Right forelimb (tissue), 1 donor: ENCODE data around the gene PCDHB5.
A peak's percentile ranks its signal among the peaks of the same experiment; 100 is the strongest.
"Not testable (repeated sequence)": the region's sequence is repeated elsewhere in the genome, so short reads cannot be mapped to it uniquely, and the experiment has no call there.

Experiments
- DNase-seq: peaks from one replicate; pipeline ENCODE4 v3.0.0-alpha.2; 2018

Gene PCDHB5

GRCh38 chr5:141135030-141135717, at the start of gene PCDHB5:
Gene PCDHB5 (plus strand): TSS chr5:141135206. CDS start chr5:141135435, 229 bp downstream.
- no peak for DNase-seq

- peak; percentile 50 for DNase-seq
Measured at GRCh38 chr5:141094481-141095262, 40.3 kb upstream of the PCDHB5 start, which contains the start of gene PCDHB2. Gene PCDHB2 (plus strand): TSS chr5:141094615. CDS start chr5:141094791, 176 bp downstream.

DNA sequence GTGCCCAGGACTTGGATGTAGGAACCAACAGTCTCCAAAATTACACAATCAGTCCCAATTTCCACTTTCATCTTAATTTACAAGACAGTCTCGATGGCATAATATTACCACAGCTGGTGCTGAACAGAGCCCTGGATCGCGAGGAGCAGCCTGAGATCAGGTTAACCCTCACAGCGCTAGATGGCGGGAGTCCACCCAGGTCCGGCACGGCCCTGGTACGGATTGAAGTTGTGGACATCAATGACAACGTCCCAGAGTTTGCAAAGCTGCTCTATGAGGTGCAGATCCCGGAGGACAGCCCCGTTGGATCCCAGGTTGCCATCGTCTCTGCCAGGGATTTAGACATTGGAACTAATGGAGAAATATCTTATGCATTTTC, 39.8 kb upstream of the PCDHB5 start:
- DNase-seq, result no peak

DNA sequence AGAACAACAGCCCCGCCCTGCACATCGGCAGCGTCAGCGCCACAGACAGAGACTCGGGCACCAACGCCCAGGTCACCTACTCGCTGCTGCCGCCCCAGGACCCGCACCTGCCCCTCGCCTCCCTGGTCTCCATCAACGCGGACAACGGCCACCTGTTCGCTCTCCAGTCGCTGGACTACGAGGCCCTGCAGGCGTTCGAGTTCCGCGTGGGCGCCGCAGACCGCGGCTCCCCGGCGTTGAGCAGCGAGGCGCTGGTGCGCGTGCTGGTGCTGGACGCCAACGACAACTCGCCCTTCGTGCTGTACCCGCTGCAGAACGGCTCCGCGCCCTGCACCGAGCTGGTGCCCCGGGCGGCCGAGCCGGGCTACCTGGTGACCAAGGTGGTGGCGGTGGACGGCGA, 38.8 kb upstream of the PCDHB5 start:
- DNase-seq, result not testable (repeated sequence)

GRCh38 chr5:141096586-141096985, 38.4 kb upstream of the PCDHB5 start:
- not testable (repeated sequence) for DNase-seq

DNA sequence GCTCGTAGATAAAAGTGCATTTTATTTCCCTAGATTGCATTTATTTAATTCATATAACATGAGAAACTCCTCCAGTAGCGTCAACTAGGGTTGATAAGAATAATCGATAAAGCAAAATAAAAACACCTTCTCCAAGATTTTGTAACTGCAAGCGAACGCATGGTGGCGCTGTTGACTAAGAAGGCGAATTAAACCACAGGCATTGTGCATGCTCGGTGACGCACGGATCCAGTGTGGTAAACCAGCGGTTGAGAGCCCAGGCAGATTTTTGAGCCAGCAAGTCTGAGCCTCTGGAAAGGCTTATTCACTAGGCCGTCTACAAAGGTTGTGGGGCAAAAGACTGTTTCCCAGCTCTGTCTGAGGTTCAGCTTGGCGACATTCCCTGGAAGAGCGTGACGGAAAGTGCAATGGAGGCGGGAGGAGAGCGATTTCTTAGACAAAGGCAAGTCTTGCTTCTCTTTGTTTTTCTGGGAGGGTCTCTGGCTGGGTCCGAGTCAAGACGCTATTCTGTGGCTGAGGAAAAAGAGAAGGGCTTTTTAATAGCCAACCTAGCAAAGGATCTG, 34.7 kb upstream of the PCDHB5 start, which contains the start of gene PCDHB3:
PCDHB3 (plus strand) TSS at position 231 of the 563 bp plus-strand sequence; CDS start at position 408, 177 bp downstream.
- no peak for DNase-seq

- DNase-seq, result no peak
Measured at GRCh38 chr5:141101059-141101458, 33.9 kb upstream of the PCDHB5 start.

- not testable (repeated sequence) for DNase-seq
Measured at GRCh38 chr5:141102070-141102469, 32.9 kb upstream of the PCDHB5 start.

- DNase-seq, result not testable (repeated sequence)
Measured at GRCh38 chr5:141102471-141102870, 32.5 kb upstream of the PCDHB5 start.

GRCh38 chr5:141105350-141105749, 29.7 kb upstream of the PCDHB5 start:
- no peak for DNase-seq

DNA sequence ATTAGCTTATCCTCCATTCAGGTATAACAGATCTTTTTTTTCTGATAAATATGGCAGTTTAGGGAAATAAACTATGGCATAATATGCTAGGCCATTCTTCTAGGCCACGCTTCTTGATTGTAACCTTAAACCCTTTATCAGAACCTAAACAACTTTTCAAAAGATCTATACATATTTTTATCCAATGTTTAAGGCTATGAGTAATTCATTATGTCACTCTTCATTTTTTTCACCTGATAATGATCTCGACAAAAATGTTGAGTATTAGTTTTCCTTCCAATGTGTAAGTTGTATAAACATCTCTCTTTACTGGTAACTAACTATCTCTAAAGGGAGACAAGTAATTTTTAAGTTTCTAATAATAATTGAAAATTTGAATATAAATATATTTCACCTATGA, 15.8 kb upstream of the PCDHB5 start:
- no peak for DNase-seq

- no peak for DNase-seq
Measured at GRCh38 chr5:141121563-141121962, 13.4 kb upstream of the PCDHB5 start, which contains the start of gene PCDHB4. Gene PCDHB4 (plus strand): TSS chr5:141121818. CDS start chr5:141121999, 181 bp downstream.

DNA sequence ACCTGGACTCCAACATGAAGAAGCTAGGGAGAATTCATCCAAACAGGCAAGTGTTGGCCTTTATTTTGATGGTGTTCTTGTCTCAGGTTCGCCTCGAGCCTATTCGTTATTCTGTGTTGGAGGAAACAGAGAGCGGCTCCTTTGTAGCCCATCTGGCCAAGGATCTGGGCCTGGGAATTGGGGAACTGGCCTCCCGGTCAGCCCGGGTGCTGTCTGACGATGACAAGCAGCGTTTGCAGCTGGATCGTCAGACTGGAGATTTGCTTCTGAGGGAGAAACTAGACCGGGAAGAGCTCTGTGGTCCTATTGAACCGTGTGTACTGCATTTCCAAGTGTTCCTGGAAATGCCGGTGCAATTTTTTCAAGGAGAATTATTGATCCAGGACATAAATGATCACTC, 13.0 kb upstream of the PCDHB5 start:
- no peak for DNase-seq

GRCh38 chr5:141123396-141124135, 11.4 kb upstream of the PCDHB5 start:
- DNase-seq, result not testable (repeated sequence)

GRCh38 chr5:141127305-141127704, 7.7 kb upstream of the PCDHB5 start:
- DNase-seq, result no peak

DNA sequence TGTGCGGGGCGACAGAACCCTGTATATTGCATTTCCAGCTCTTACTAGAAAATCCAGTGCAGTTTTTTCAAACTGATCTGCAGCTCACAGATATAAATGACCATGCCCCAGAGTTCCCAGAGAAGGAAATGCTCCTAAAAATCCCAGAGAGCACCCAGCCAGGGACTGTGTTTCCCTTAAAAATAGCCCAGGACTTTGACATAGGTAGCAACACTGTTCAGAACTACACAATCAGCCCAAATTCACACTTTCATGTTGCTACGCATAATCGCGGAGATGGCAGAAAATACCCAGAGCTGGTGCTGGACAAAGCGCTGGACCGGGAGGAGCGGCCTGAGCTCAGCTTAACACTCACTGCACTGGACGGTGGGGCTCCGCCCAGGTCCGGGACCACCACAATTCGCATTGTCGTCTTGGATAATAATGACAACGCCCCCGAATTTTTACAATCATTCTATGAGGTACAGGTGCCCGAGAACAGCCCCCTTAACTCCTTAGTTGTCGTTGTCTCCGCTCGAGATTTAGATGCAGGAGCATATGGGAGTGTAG, 786 bp downstream of the PCDHB5 start:
- no peak for DNase-seq

GRCh38 chr5:141137346-141137745, 2.3 kb downstream of the PCDHB5 start:
- not testable (repeated sequence) for DNase-seq

DNA sequence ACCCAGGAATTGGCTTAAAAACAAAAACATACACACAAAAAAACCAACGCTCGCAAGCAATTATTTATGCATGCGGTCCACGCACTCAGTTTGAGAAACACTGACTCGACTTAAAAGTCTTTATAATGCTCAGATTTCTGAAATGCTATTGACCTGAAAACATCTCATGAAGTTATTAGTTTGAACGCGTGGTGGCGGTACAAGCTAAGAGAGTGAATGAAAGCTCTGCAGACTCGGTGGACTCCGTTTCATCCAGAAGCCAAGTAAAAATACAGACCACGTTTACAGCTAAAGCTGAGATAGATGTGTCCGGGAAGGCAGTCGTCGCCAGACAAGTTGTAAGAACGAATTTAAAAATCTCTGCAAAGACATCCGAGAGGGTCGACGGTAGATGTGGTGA, 14.8 kb downstream of the PCDHB5 start, which contains the start of gene PCDHB6:
PCDHB6 (plus strand) TSS at position 246 of the 400 bp plus-strand sequence. CDS start 201 bp downstream, outside the sequence.
- DNase-seq, result no peak

GRCh38 chr5:141150224-141150992, 15.4 kb downstream of the PCDHB5 start:
- no peak for DNase-seq

DNA sequence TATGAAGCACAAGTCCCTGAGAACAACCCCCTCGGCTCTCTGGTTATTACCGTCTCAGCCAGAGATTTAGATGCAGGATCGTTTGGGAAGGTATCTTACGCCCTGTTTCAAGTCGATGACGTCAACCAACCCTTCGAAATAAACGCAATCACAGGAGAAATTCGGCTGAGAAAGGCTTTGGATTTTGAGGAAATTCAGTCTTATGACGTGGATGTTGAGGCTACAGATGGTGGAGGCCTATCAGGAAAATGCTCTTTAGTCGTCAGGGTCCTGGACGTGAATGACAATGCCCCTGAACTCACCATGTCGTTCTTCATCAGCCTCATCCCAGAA, 16.0 kb downstream of the PCDHB5 start:
- no peak for DNase-seq

DNA sequence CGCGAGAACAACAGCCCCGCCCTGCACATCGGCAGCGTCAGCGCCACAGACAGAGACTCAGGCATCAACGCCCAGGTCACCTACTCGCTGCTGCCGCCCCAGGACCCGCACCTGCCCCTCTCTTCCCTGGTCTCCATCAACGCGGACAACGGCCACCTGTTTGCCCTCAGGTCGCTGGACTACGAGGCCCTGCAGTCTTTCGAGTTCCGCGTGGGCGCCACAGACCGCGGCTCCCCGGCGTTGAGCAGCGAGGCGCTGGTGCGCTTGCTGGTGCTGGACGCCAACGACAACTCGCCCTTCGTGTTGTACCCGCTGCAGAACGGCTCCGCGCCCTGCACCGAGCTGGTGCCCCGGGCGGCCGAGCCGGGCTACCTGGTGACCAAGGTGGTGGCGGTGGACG, 16.6 kb downstream of the PCDHB5 start:
- DNase-seq, result not testable (repeated sequence)

GRCh38 chr5:141152096-141152495, 17.1 kb downstream of the PCDHB5 start:
- not testable (repeated sequence) for DNase-seq
